ENCODE data around the gene MASP1.
"Not testable (repeated sequence)": the region's sequence is repeated elsewhere in the genome, so short reads cannot be mapped to it uniquely, and the experiment has no call there.

Gene MASP1

GRCh38 chr3:187208159-187208558 lies 83.4 kb downstream of the MASP1 start:
- DNase-seq (ENCODE audit: low read depth), result peak; percentile 85
- in situ Hi-C loops (cut with HindIII; ENCODE audit: low sequenced_read_pairs), result loop anchor here (5.0 to 25.0 kb wide), 2 partner anchors 109 to 479 kb away; no protein-coding TSS in a partner anchor
- no peak for TF ChIP-seq CTCF (IDR thresholded peaks at IDR 0.05; ENCODE audit: low read depth, low read length, missing control alignments)
- no peak overlapping the region for H3K4me3 ChIP-seq (ENCODE audit: low read depth, low read length)

GRCh38 chr3:187207624-187208023 lies 83.9 kb downstream of the MASP1 start:
- TF ChIP-seq CTCF (IDR thresholded peaks at IDR 0.05; ENCODE audit: low read depth, low read length, missing control alignments), result no peak
- in situ Hi-C loops (cut with HindIII; ENCODE audit: low sequenced_read_pairs), result loop anchor here (5.0 to 25.0 kb wide), 2 partner anchors 110 to 480 kb away; no protein-coding TSS in a partner anchor
- H3K4me3 ChIP-seq (ENCODE audit: low read depth, low read length), result no peak overlapping the region
- DNase-seq (ENCODE audit: low read depth), result no peak

GRCh38 chr3:187207062-187207461 lies 84.5 kb downstream of the MASP1 start:
- in situ Hi-C loops (cut with HindIII; ENCODE audit: low sequenced_read_pairs), result loop anchor here (5.0 to 25.0 kb wide), 2 partner anchors 110 to 480 kb away; no protein-coding TSS in a partner anchor
- no peak for TF ChIP-seq CTCF (IDR thresholded peaks at IDR 0.05; ENCODE audit: low read depth, low read length, missing control alignments)
- H3K4me3 ChIP-seq (ENCODE audit: low read depth, low read length), result no peak overlapping the region
- DNase-seq (ENCODE audit: low read depth), result no peak

- DNase-seq (ENCODE audit: low read depth), result no peak
- no peak overlapping the region for H3K4me3 ChIP-seq (ENCODE audit: low read depth, low read length)
- in situ Hi-C loops (cut with HindIII; ENCODE audit: low sequenced_read_pairs), result loop anchor here (5.0 to 25.0 kb wide), 2 partner anchors 112 to 482 kb away; no protein-coding TSS in a partner anchor
- no peak for TF ChIP-seq CTCF (IDR thresholded peaks at IDR 0.05; ENCODE audit: low read depth, low read length, missing control alignments)
Measured at GRCh38 chr3:187205683-187206082, 85.9 kb downstream of the MASP1 start.

GRCh38 chr3:187199463-187200050 lies 92.0 kb downstream of the MASP1 start:
- not testable (repeated sequence) for DNase-seq (ENCODE audit: low read depth); H3K4me3 ChIP-seq (ENCODE audit: low read depth, low read length)
- in situ Hi-C loops (cut with HindIII; ENCODE audit: low sequenced_read_pairs), result loop anchor here (25.0 kb wide), 1 partner anchor 488 kb away; no protein-coding TSS in a partner anchor

- TF ChIP-seq CTCF (IDR thresholded peaks at IDR 0.05; ENCODE audit: low read depth, low read length, missing control alignments), result no peak
- no peak for DNase-seq (ENCODE audit: low read depth)
- H3K4me3 ChIP-seq (ENCODE audit: low read depth, low read length), result no peak overlapping the region
- in situ Hi-C loops (cut with HindIII; ENCODE audit: low sequenced_read_pairs), result no loop called here
Measured at GRCh38 chr3:187198490-187198889, 93.0 kb downstream of the MASP1 start.

GRCh38 chr3:187197335-187197649 lies 94.2 kb downstream of the MASP1 start, which contains the start of gene RTP1:
Gene RTP1, plus strand, starts transcription at chr3:187197486. Its CDS starts 30 bp downstream, at chr3:187197516.
- no peak within 1 kb of the TSS for H3K4me3 ChIP-seq (ENCODE audit: low read depth, low read length)
- DNase-seq (ENCODE audit: low read depth), result no peak
- in situ Hi-C loops (cut with HindIII; ENCODE audit: low sequenced_read_pairs), result no loop called here
- no peak for TF ChIP-seq CTCF (IDR thresholded peaks at IDR 0.05; ENCODE audit: low read depth, low read length, missing control alignments)

Measured in astrocyte of the cerebellum (primary cell).